Ascending aorta (tissue), 2 donors: ENCODE data around the gene TCEA2. TPM values are rescaled to one million over a fixed set of nuclear protein-coding genes. Genes with fewer than 3 reads are reported as not detected.

ENCODE experiments used
- DNase-seq, 2 donors: peaks; one replicate each; pipeline ENCODE4 v3.0.0-alpha.2; 2019; ENCODE audit warnings: low spot score in 2 of 2
- H3K27ac ChIP-seq, 2 donors: fragments of 200-600 bp; sonication (generic); one replicate each; pipeline ENCODE4 v1.5.1; 2016 to 2017; ENCODE audit warnings: mild to moderate bottlenecking in 1 of 2
- H3K27me3 ChIP-seq: fragments of 200-600 bp; sonication (generic); one replicate; pipeline ENCODE4 v1.5.1; 2017
- H3K36me3 ChIP-seq, 2 donors: fragments of 200-600 bp; sonication (generic); one replicate each; pipeline ENCODE4 v1.5.1; 2016
- H3K4me1 ChIP-seq, 2 donors: fragments of 200-600 bp; sonication (generic); one replicate each; pipeline ENCODE4 v1.5.1; 2016 to 2017; ENCODE audit warnings: mild to moderate bottlenecking in 1 of 2
- H3K4me3 ChIP-seq, 2 donors: fragments of 200-600 bp; sonication (generic); one replicate each; pipeline ENCODE4 v1.5.1; 2016 to 2017; ENCODE audit warnings: mild to moderate bottlenecking in 1 of 2
- H3K9me3 ChIP-seq, 2 donors: fragments of 200-600 bp; sonication (generic); one replicate each; pipeline ENCODE4 v1.5.1; 2016
- CTCF ChIP-seq, 3 experiments: fragments of 200-600 bp in 2 of 3; fragments of 450-650 bp in 1 of 3; sonication (generic) in 2 of 3; IDR thresholded peaks; one replicate each; pipeline ENCODE4 v1.5.1; 2016 to 2019; ENCODE audit warnings: antibody characterized with exemption in 3 of 3, mild to moderate bottlenecking in 1 of 3, moderate library complexity in 1 of 3
- intact Hi-C: fragments of 100-400 bp; cut with DNase I; formaldehyde crosslinking; loops from one replicate; pipeline ENCODE4 v1.15.1; 2023
- total RNA-seq: library from RNA; depleted of rRNA; stranded (reverse); fragments of >200 nt; gene quantifications from one replicate; pipeline ENCODE4 v1.1.0, GENCODE V29; 2016

Gene TCEA2
- total RNA-seq, 1 donor from 2014 or later = 61.4 TPM

GRCh38 chr20:64050261-64051032 lies 12.6 kb upstream of the TCEA2 start:
- Histone ChIP-seq H3K36me3 (no peaks in the 10 kb centered on the region), H3K27me3 (peaks cover 13% of the 10 kb centered on the region), H3K4me3 (peak overlapping the region in 1 of 2 donors; percentile 48), H3K27ac (peak overlapping the region; percentile 31 to 48), H3K4me1 (peaks cover 0 to 3% of the 10 kb centered on the region in 2 donors), H3K9me3 (no peaks in the 10 kb centered on the region)
- no peak for TF ChIP-seq CTCF (IDR thresholded peaks at IDR 0.05)
- intact Hi-C loops = no loop called here
- no peak for DNase-seq

- Histone ChIP-seq H3K27ac (peak overlapping the region; percentile 31 to 48), H3K36me3 (no peaks in the 10 kb centered on the region), H3K9me3 (no peaks in the 10 kb centered on the region), H3K4me3 (no peak overlapping the region), H3K4me1 (peaks cover 0 to 3% of the 10 kb centered on the region in 2 donors), H3K27me3 (peaks cover 13% of the 10 kb centered on the region)
- intact Hi-C loops = no loop called here
- no peak for TF ChIP-seq CTCF (IDR thresholded peaks at IDR 0.05)
- no peak for DNase-seq
Measured at GRCh38 chr20:64051033-64051452, 12.0 kb upstream of the TCEA2 start.

- peaks cover 13% of the 10 kb centered on the region for H3K27me3 ChIP-seq
- peak overlapping the region; percentile 12 to 49 for H3K27ac ChIP-seq
- intact Hi-C loops = no loop called here
- no peaks in the 10 kb centered on the region for H3K36me3 ChIP-seq
- no peak overlapping the region for H3K4me3 ChIP-seq
- no peaks in the 10 kb centered on the region for H3K9me3 ChIP-seq
- peaks cover 0 to 3% of the 10 kb centered on the region in 2 donors for H3K4me1 ChIP-seq
- peak in 1 of 2 donors; percentile 30 for DNase-seq
- TF ChIP-seq CTCF (IDR thresholded peaks at IDR 0.05) = no peak
Measured at GRCh38 chr20:64051561-64052325, 11.3 kb upstream of the TCEA2 start.

GRCh38 chr20:64052326-64052722 lies 10.7 kb upstream of the TCEA2 start:
- peak overlapping the region; percentile 12 to 61 for H3K27ac ChIP-seq
- H3K9me3 ChIP-seq = no peaks in the 10 kb centered on the region
- H3K4me1 ChIP-seq = peaks cover 0 to 3% of the 10 kb centered on the region in 2 donors
- no peaks in the 10 kb centered on the region for H3K36me3 ChIP-seq
- no peak for DNase-seq
- intact Hi-C loops = no loop called here
- peaks cover 13% of the 10 kb centered on the region for H3K27me3 ChIP-seq
- no peak for TF ChIP-seq CTCF (IDR thresholded peaks at IDR 0.05)
- no peak overlapping the region for H3K4me3 ChIP-seq

GRCh38 chr20:64052987-64053840 lies 9.8 kb upstream of the TCEA2 start:
- no peak for DNase-seq
- peaks cover 0 to 3% of the 10 kb centered on the region in 2 donors for H3K4me1 ChIP-seq
- no peak for TF ChIP-seq CTCF (IDR thresholded peaks at IDR 0.05)
- H3K9me3 ChIP-seq = no peaks in the 10 kb centered on the region
- peak overlapping the region in 1 of 2 donors; percentile 61 for H3K27ac ChIP-seq
- peaks cover 10% of the 10 kb centered on the region for H3K27me3 ChIP-seq
- no peaks in the 10 kb centered on the region for H3K36me3 ChIP-seq
- H3K4me3 ChIP-seq = no peak overlapping the region
- intact Hi-C loops = no loop called here
